H1 (cell line): ENCODE results near the gene PGGHG. TPM values are rescaled to one million over a fixed set of nuclear protein-coding genes. Genes with fewer than 3 reads are reported as not detected.

Experiments used
- ATF2 ChIP-seq: IDR thresholded peaks from 2 replicates; pipeline ENCODE4 v1.6.1; 2012; ENCODE audit warnings: low read length, inconsistent platforms
- CTCF ChIP-seq, 3 experiments: IDR thresholded peaks; 1 replicate in 2 of 3; 2 replicates in 1 of 3; pipeline versions ENCODE4 v1.5.1 to v1.6.1; 2011; ENCODE audit warnings: low read length in 3 of 3, mild to moderate bottlenecking in 3 of 3, inconsistent platforms in 2 of 3, low read depth in 1 of 3, moderate library complexity in 1 of 3; ENCODE audit not compliant: insufficient read depth in 1 of 3; ENCODE audit errors: control extremely low read depth in 1 of 3
- FOSL1 ChIP-seq: IDR thresholded peaks from 2 replicates; pipeline ENCODE4 v1.6.1; 2011; ENCODE audit warnings: mild to moderate bottlenecking, low read depth, low read length, moderate library complexity; ENCODE audit not compliant: insufficient read depth
- TAF7 ChIP-seq: optimal IDR thresholded peaks from 2 replicates; pipeline ENCODE3; 2011; ENCODE audit warnings: low read depth, mild to moderate bottlenecking, inconsistent platforms, low read length, moderate library complexity, borderline replicate concordance
- polyA plus RNA-seq, 7 experiments: library from polyadenylated mRNA; depleted of rRNA in 3 of 7; stranded (reverse) in 5 of 7; unstranded in 2 of 7; fragments of >200 nt in 5 of 7; fragments of 200-250 nt in 2 of 7; gene quantifications; 1 replicate in 5 of 7; 2 replicates in 1 of 7; 4 replicates in 1 of 7; pipeline versions ENCODE4 v1.2.1 to v1.2.3, GENCODE V29; 2011 to 2013; ENCODE audit warnings: missing spikeins in 2 of 7, mixed read lengths in 2 of 7
- total RNA-seq: library from RNA; stranded (reverse); fragmentation: NEBNext Ultra II Directional; extraction: Animal tissue kit (Norgen Biotek cat#: 25700); gene quantifications from 2 replicates; pipeline ENCODE4 v1.2.1, GENCODE V29; 2021
- TF ChIP-seq, protein P1 (sequence below): fragments of 300-600 bp; sonication (generic); IDR thresholded peaks from 2 replicates; pipeline ENCODE4 v1.7.1; 2012; ENCODE audit warnings: low read length, moderate library complexity, mild to moderate bottlenecking, inconsistent platforms; ENCODE audit not compliant: insufficient replicate concordance

Gene PGGHG
- total and polyA plus RNA-seq, 2 of the 8 experiments (the other 6 are each of a cell fraction or from before 2014, with no cell fraction given): 34.8 to 60.7 TPM

- TF ChIP-seq, protein P1, sequence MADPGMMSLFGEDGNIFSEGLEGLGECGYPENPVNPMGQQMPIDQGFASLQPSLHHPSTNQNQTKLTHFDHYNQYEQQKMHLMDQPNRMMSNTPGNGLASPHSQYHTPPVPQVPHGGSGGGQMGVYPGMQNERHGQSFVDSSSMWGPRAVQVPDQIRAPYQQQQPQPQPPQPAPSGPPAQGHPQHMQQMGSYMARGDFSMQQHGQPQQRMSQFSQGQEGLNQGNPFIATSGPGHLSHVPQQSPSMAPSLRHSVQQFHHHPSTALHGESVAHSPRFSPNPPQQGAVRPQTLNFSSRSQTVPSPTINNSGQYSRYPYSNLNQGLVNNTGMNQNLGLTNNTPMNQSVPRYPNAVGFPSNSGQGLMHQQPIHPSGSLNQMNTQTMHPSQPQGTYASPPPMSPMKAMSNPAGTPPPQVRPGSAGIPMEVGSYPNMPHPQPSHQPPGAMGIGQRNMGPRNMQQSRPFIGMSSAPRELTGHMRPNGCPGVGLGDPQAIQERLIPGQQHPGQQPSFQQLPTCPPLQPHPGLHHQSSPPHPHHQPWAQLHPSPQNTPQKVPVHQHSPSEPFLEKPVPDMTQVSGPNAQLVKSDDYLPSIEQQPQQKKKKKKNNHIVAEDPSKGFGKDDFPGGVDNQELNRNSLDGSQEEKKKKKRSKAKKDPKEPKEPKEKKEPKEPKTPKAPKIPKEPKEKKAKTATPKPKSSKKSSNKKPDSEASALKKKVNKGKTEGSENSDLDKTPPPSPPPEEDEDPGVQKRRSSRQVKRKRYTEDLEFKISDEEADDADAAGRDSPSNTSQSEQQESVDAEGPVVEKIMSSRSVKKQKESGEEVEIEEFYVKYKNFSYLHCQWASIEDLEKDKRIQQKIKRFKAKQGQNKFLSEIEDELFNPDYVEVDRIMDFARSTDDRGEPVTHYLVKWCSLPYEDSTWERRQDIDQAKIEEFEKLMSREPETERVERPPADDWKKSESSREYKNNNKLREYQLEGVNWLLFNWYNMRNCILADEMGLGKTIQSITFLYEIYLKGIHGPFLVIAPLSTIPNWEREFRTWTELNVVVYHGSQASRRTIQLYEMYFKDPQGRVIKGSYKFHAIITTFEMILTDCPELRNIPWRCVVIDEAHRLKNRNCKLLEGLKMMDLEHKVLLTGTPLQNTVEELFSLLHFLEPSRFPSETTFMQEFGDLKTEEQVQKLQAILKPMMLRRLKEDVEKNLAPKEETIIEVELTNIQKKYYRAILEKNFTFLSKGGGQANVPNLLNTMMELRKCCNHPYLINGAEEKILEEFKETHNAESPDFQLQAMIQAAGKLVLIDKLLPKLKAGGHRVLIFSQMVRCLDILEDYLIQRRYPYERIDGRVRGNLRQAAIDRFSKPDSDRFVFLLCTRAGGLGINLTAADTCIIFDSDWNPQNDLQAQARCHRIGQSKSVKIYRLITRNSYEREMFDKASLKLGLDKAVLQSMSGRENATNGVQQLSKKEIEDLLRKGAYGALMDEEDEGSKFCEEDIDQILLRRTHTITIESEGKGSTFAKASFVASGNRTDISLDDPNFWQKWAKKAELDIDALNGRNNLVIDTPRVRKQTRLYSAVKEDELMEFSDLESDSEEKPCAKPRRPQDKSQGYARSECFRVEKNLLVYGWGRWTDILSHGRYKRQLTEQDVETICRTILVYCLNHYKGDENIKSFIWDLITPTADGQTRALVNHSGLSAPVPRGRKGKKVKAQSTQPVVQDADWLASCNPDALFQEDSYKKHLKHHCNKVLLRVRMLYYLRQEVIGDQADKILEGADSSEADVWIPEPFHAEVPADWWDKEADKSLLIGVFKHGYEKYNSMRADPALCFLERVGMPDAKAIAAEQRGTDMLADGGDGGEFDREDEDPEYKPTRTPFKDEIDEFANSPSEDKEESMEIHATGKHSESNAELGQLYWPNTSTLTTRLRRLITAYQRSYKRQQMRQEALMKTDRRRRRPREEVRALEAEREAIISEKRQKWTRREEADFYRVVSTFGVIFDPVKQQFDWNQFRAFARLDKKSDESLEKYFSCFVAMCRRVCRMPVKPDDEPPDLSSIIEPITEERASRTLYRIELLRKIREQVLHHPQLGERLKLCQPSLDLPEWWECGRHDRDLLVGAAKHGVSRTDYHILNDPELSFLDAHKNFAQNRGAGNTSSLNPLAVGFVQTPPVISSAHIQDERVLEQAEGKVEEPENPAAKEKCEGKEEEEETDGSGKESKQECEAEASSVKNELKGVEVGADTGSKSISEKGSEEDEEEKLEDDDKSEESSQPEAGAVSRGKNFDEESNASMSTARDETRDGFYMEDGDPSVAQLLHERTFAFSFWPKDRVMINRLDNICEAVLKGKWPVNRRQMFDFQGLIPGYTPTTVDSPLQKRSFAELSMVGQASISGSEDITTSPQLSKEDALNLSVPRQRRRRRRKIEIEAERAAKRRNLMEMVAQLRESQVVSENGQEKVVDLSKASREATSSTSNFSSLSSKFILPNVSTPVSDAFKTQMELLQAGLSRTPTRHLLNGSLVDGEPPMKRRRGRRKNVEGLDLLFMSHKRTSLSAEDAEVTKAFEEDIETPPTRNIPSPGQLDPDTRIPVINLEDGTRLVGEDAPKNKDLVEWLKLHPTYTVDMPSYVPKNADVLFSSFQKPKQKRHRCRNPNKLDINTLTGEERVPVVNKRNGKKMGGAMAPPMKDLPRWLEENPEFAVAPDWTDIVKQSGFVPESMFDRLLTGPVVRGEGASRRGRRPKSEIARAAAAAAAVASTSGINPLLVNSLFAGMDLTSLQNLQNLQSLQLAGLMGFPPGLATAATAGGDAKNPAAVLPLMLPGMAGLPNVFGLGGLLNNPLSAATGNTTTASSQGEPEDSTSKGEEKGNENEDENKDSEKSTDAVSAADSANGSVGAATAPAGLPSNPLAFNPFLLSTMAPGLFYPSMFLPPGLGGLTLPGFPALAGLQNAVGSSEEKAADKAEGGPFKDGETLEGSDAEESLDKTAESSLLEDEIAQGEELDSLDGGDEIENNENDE: no peak
- TF ChIP-seq FOSL1 (no peak), TAF7 (no peak), ATF2 (no peak), CTCF (IDR thresholded peaks at IDR 0.05; ENCODE audit: control extremely low read depth in 1 of 3, insufficient read depth in 1 of 3, low read depth in 1 of 3, low read length in 3 of 3) (no peak)
These were observed 8.8 kb upstream of the PGGHG start (continued) for GRCh38 chr11:279966-280705.
